Smooth muscle cell (in vitro differentiated cells): Measurements from ENCODE around the gene IKZF4. TPM values are rescaled to one million over a fixed set of nuclear protein-coding genes. Genes with fewer than 3 reads are reported as not detected.
"Not testable (repeated sequence)": the region's sequence is repeated elsewhere in the genome, so short reads cannot be mapped to it uniquely, and the experiment has no call there.

Source experiments
- DNase-seq: peaks from one replicate; lab custom pipeline; 2025; ENCODE audit not compliant: unreplicated experiment; lab: John Stamatoyannopoulos, UW
- H2AFZ ChIP-seq: fragments of 200-600 bp; sonication (generic); 2 replicates; pipeline ENCODE4 v1.6.0; 2016; ENCODE audit warnings: antibody characterized with exemption, low read depth, mild to moderate bottlenecking
- H3F3A ChIP-seq: fragments of 200-600 bp; sonication (generic); 2 replicates; pipeline ENCODE4 v1.6.0; 2017; ENCODE audit warnings: antibody characterized with exemption, low read depth
- H3K27ac ChIP-seq: fragments of 200-600 bp; sonication (generic); 2 replicates; pipeline ENCODE4 v1.5.1; 2016; ENCODE audit warnings: low read depth, mild to moderate bottlenecking
- H3K27me3 ChIP-seq: fragments of 200-600 bp; sonication (generic); 2 replicates; pipeline ENCODE4 v1.6.1; 2016; ENCODE audit warnings: low read depth, mild to moderate bottlenecking
- H3K36me3 ChIP-seq: fragments of 200-600 bp; sonication (generic); 2 replicates; pipeline ENCODE4 v1.5.1; 2016; ENCODE audit warnings: low read depth
- H3K4me1 ChIP-seq: fragments of 200-600 bp; sonication (generic); 2 replicates; pipeline ENCODE4 v1.5.1; 2016; ENCODE audit warnings: low read depth
- H3K4me2 ChIP-seq: fragments of 200-600 bp; sonication (generic); 2 replicates; pipeline ENCODE4 v1.6.0; 2016; ENCODE audit warnings: mild to moderate bottlenecking
- H3K4me3 ChIP-seq: fragments of 200-600 bp; sonication (generic); 2 replicates; pipeline ENCODE4 v1.5.1; 2016; ENCODE audit warnings: mild to moderate bottlenecking
- H3K79me2 ChIP-seq: fragments of 200-600 bp; sonication (generic); 2 replicates; pipeline ENCODE4 v1.6.0; 2016; ENCODE audit warnings: low read depth, mild to moderate bottlenecking
- H3K9ac ChIP-seq: fragments of 200-600 bp; sonication (generic); 2 replicates; pipeline ENCODE4 v1.6.0; 2016; ENCODE audit warnings: low read depth
- H3K9me3 ChIP-seq: fragments of 200-600 bp; sonication (generic); replicated peaks from 2 replicates; pipeline ENCODE4 v1.5.1; 2016; ENCODE audit warnings: low read depth
- H4K20me1 ChIP-seq: fragments of 200-600 bp; sonication (generic); 2 replicates; pipeline ENCODE4 v1.6.0; 2016; ENCODE audit warnings: low read depth
- WGBS: methylation state at CpG from one replicate; pipeline ENCODE4 v1.1.7; 2016; ENCODE audit warnings: low lambda C conversion rate; 5-methylcytosine and 5-hydroxymethylcytosine counted together
- polyA plus RNA-seq: library from polyadenylated mRNA; unstranded; fragments of >200 nt; fragmentation: Nextera tagmentation; extraction: Ambion mirVana; gene quantifications from 2 replicates; pipeline ENCODE4 v1.2.1, GENCODE V29; 2016
- total RNA-seq: library from RNA; depleted of rRNA; stranded (reverse); fragments of >200 nt; gene quantifications from 2 replicates; pipeline ENCODE4 v1.2.3, GENCODE V29; 2014
- TF ChIP-seq, protein P1 (sequence below): fragments of 200-600 bp; sonication (generic); IDR thresholded peaks from 2 replicates; pipeline ENCODE4 v1.5.1; 2017; ENCODE audit warnings: borderline replicate concordance, mild to moderate bottlenecking, antibody characterized with exemption; ENCODE audit not compliant: insufficient read depth, poor library complexity, severe bottlenecking

The IKZF4 gene
- total and polyA plus RNA-seq, 2 experiments from 2014 or later, result 4.2 to 5.4 TPM

DNA sequence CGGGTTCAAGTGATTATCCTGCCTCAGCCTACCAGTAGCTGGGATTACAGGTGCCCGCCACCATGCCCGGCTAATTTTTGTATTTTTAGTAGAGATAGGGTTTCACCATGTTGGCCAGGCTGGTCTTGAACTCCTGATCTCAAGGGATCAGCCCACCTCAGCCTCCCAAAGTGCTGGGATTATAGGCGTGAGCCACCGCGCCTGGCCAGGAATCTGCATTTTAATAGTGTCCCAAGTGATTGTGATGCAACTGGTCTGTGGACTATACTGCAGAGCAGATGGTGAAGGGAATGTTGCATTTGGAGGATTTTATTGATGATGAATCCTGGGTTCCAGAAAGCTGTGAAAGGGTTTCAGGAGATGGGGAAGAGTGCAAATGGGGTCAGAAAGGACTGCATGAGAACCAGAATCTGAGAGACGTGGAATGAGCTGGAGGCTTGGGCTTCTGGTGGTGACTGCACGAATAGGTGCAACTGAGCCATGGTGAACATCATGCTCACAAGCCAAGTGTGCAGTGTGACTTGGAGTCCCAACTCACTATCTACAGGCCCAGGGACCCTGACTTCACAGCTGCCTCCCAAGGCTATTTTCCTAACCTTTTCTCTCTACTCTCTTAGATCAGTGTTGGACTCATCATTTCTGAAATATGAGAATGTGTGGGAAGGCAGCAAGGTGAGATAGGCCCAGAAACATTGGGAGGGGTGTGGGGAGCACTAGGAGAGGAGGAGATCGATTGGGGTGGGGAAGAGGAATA lies 25.4 kb downstream of the IKZF4 start:
- 85% methylated on average over 9 of the region's 9 CpGs for WGBS
- TF ChIP-seq, protein P1, sequence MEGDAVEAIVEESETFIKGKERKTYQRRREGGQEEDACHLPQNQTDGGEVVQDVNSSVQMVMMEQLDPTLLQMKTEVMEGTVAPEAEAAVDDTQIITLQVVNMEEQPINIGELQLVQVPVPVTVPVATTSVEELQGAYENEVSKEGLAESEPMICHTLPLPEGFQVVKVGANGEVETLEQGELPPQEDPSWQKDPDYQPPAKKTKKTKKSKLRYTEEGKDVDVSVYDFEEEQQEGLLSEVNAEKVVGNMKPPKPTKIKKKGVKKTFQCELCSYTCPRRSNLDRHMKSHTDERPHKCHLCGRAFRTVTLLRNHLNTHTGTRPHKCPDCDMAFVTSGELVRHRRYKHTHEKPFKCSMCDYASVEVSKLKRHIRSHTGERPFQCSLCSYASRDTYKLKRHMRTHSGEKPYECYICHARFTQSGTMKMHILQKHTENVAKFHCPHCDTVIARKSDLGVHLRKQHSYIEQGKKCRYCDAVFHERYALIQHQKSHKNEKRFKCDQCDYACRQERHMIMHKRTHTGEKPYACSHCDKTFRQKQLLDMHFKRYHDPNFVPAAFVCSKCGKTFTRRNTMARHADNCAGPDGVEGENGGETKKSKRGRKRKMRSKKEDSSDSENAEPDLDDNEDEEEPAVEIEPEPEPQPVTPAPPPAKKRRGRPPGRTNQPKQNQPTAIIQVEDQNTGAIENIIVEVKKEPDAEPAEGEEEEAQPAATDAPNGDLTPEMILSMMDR, result no peak
- no peaks in the 10 kb centered on the region for H3K27me3 ChIP-seq
- H3K27ac ChIP-seq, result peak overlapping the region; percentile 61
- H3K79me2 ChIP-seq, result peaks cover 31% of the 10 kb centered on the region
- H3F3A ChIP-seq, result peaks cover 35% of the 10 kb centered on the region
- no peak overlapping the region for H2AFZ ChIP-seq
- H3K4me3 ChIP-seq, result no peak overlapping the region
- no peak overlapping the region for H3K4me2 ChIP-seq
- no peaks in the 10 kb centered on the region for H3K36me3 ChIP-seq
- DNase-seq, result no peak
- no peaks in the 10 kb centered on the region for H3K9me3 ChIP-seq
- peaks cover 17% of the 10 kb centered on the region for H4K20me1 ChIP-seq
- H3K4me1 ChIP-seq, result peaks cover 9% of the 10 kb centered on the region
- no peak overlapping the region for H3K9ac ChIP-seq

DNA sequence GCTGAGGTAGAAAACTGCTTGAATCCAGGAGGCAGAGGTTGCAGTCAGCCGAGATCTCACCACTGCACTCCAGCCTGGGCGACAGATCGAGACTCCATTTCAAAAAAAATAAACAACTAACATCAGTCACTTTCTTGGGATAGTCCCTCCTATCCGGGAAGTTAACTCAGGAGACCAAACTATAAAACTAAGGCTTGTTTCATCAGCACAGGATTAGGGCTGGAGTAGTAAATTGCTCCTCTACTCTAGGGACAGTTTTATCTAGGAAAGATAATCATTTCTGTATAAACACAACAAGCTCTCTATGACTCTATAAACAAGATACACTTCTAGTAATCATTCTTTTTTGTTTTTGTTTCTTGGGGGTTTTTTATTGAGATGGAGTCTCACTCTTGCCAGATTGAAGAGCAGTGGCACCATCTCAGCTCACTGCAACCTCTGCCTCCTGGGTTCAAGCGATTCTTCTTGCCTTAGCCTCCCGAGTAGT lies 32.6 kb downstream of the IKZF4 start:
- no peaks in the 10 kb centered on the region for H3K36me3 ChIP-seq
- H3K9me3 ChIP-seq, result no peaks in the 10 kb centered on the region
- no peak overlapping the region for H3K4me2 ChIP-seq
- no peaks in the 10 kb centered on the region for H4K20me1 ChIP-seq
- H3K9ac ChIP-seq, result no peak overlapping the region
- no peak overlapping the region for H3K27ac ChIP-seq
- no peaks in the 10 kb centered on the region for H3K79me2 ChIP-seq
- WGBS, result 45% methylated on average over 6 of the region's 6 CpGs
- no peaks in the 10 kb centered on the region for H3F3A ChIP-seq
- H3K4me1 ChIP-seq, result no peaks in the 10 kb centered on the region
- DNase-seq, result no peak
- H3K4me3 ChIP-seq, result no peak overlapping the region
- TF ChIP-seq, protein P1, result no peak
- peak overlapping the region; percentile 49 for H2AFZ ChIP-seq
- no peaks in the 10 kb centered on the region for H3K27me3 ChIP-seq

DNA sequence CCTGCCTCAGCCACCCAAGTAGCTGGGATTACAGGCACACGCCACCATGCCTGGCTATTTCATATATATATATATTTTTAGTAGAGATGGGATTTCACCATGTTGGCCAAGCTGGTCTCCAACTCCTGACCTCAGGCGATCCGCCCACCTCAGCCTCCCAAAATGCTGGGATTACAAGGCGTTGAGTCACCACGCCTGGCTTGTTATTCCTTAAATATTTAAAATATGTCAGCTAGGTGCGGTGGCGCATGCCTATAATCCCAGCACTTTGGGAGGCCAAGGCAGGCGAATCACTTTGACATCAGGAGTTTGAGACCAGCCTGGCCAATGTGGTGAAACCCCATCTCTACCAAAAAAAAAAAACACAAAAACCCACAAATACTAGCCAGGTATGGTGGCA lies 39.1 kb downstream of the IKZF4 start:
- H2AFZ ChIP-seq, H3K9ac ChIP-seq, H3K4me1 ChIP-seq, H4K20me1 ChIP-seq, H3K36me3 ChIP-seq, H3K4me2 ChIP-seq, DNase-seq, H3F3A ChIP-seq, H3K9me3 ChIP-seq, H3K4me3 ChIP-seq, H3K27ac ChIP-seq, H3K27me3 ChIP-seq, H3K79me2 ChIP-seq: not testable (repeated sequence)
- 69% methylated on average over 8 of the region's 8 CpGs for WGBS

DNA sequence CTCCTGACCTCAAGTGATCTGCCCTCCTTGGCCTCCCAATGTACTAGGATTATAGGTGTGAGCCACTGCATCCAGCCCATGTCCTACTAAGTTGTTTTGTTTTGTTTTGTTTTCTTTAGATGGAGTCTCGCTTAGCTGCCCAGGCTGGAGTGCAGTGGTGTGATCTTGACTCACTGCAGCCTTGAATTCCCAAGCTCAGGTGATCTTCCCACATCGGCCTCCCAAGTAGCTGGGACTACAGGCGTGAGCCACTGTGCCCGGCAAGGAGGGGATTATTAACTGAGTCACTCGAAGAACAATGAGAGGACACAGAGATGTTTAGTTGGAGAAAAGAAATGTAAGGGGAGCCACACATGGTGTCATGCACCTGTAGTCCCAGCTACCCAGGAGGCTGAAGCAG lies 41.1 kb downstream of the IKZF4 start:
- H2AFZ ChIP-seq, result no peak overlapping the region
- no peak overlapping the region for H3K4me3 ChIP-seq
- no peak overlapping the region for H3K27ac ChIP-seq
- H3K79me2 ChIP-seq, result no peaks in the 10 kb centered on the region
- WGBS, result 63% methylated on average over 5 of the region's 5 CpGs
- TF ChIP-seq, protein P1, result no peak
- H3F3A ChIP-seq, result no peaks in the 10 kb centered on the region
- DNase-seq, result no peak
- no peak overlapping the region for H3K9ac ChIP-seq
- no peak overlapping the region for H3K4me2 ChIP-seq
- H3K9me3 ChIP-seq, result no peaks in the 10 kb centered on the region
- no peaks in the 10 kb centered on the region for H4K20me1 ChIP-seq
- no peaks in the 10 kb centered on the region for H3K4me1 ChIP-seq
- no peaks in the 10 kb centered on the region for H3K27me3 ChIP-seq
- H3K36me3 ChIP-seq, result no peaks in the 10 kb centered on the region
